GM19467 (cell line): ENCODE data around the gene FOSB.
"Not testable (repeated sequence)": the region's sequence is repeated elsewhere in the genome, so short reads cannot be mapped to it uniquely, and the experiment has no call there.

Experiments used
- ATAC-seq: cut with Tn5 transposase; IDR thresholded peaks from one replicate; pipeline ENCODE4 v1.9.1; 2021; ENCODE audit warnings: mild to moderate bottlenecking, moderate library complexity; ENCODE audit not compliant: unreplicated experiment

The FOSB gene

DNA sequence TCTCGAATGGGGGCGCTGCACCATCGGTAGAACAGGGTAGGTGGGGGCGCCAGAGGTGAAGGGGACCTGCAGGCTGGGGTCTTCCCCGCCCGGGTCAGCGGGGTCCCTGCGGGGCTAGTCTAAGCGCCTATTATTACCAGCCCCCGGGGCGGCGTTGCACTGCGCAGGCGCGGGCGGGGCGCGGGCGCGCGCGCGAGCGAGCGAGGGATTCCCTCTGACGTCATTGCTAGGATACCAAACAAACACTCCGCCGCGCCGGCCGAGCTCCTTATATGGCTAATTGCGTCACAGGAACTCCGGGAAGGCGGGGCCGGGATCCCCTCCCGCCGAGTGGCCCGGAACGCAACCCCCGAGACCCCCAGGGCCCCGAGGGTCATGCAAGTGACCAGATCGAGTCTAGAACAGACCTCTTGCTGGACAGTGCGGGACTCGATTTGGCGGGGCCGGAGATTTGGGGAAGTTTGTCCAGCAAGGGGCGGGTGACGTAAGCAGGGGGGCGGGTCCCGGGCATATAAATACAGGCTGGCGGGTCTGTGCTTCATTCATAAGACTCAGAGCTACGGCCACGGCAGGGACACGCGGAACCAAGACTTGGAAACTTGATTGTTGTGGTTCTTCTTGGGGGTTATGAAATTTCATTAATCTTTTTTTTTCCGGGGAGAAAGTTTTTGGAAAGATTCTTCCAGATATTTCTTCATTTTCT, at the start of gene FOSB:
TSS of gene FOSB (plus strand) at position 541 of the 703 bp plus-strand sequence. CDS start 591 bp downstream, outside the sequence.
- peak; percentile 52 for ATAC-seq

DNA sequence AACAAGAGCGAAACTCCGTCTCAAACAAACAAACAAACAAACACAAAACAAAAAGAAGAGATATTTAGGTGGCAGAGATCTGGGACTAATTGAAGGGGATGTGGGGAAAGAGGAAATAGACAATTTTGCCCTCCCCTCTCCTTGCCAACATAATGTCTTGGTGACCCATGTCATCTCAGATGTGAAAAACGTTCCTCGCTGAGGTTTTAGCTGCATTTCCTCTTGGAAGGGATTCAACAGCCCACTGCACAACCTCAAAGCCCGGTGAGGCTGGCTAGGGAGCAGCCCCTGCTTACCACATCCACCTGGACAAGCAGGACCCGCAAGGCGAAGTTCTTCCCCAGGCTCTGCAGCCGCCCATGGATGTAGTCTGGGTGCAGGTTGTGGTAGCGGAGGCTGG, 49.0 kb upstream of the FOSB start:
- no peak for ATAC-seq

DNA sequence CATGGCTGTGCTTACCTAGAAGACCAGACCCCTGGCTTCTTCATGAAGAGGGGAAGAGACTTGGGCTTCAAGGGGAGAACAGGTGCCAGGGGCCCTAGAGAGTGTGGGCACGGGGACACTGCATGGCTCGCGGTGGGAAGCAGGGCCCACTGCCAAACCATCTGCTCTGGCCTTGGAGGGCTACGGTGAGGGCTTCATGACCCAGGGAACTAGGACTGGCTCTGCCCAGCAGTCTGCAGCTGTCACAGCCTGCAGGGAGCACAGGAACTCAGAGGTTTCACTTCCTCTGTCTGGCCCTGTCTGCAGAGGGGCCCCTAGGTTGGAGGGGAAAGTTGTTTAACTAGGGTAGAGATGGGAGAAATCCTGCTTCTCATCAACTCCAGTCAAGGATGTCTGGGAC, 48.4 kb upstream of the FOSB start:
- no peak for ATAC-seq

DNA sequence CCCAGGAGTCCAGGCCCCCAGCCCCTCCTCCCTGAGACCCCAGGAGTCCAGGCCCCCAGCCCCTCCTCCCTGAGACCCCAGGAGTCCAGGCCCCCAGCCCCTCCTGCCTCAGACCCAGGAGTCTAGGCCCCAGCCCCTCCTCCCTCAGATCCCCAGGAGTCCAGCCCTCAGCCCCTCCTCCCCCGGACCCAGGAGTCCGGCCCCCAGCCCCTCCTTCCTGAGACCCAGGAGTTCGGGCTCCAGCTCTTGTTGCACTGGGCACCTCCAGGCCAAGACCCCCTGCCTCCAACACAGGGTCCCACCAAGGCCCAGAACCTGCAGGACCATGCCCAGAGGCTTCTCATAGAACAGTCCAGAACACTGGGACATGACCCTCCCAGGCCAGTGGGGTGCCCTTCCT, 47.9 kb upstream of the FOSB start:
- no peak for ATAC-seq

DNA sequence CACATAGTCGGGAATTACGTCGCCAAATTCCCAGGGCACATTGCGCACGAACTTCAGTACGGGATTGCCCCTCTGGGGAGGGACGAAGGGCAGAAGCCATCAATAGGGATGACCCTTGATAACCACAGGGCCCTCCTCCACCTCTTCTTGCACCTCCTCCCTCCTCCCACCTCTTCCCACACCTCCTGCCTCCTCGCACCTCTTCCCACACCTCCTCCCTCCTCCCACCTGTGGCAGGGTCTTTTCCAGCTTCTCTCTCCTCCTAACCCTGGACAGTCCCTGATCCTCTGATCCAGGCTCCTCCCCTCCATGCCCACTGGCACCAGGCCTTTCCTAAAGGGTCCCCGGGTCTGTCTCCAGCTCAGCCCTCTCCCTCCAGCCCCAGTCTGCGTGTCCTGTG, 47.4 kb upstream of the FOSB start:
- no peak for ATAC-seq

DNA sequence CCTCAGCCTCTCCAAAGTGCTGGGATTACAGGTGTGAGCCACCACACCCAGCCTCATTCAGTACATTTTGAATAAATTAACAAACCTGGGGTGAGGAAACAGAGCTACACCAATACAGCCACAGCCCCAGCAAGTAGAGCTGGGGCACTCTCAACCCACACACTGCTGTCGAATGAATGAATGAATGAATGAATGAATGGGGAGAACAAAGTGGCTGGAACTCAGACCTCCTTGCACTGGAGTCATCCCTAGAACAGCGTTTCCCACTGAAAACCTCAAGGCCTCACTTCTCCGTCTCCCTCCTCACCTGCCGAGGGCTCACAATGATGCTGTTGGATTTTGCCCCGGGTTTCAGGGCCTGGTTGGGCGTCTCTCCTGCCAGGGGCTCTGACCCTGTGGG, 46.9 kb upstream of the FOSB start:
- no peak for ATAC-seq

DNA sequence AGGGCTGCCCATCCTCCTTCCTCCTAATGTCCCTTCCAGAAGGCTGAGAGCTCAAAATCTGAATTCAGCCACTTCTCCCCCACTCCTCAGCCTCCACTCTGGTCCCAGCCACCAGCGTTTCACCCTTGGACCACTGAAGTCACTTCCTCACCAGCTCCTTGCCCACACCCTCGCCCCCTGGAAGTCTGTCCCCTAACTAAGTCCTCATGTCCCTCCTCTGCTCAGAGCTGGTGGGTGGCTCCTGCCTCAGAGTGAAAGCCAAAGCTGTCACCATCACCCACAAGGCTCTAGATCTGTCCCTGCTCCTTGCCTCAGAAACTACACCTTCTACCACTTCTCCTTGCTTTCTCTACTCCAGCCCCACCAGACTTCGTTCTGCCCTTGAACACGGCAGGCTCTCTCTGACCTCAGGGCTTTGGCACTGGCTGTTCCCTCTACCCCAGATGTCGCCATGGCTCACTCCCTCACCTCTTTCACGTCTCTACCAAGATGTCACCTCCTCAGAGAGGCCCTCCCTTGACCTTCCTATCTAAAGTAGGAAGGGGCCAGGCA, 45.8 kb upstream of the FOSB start:
- no peak for ATAC-seq

DNA sequence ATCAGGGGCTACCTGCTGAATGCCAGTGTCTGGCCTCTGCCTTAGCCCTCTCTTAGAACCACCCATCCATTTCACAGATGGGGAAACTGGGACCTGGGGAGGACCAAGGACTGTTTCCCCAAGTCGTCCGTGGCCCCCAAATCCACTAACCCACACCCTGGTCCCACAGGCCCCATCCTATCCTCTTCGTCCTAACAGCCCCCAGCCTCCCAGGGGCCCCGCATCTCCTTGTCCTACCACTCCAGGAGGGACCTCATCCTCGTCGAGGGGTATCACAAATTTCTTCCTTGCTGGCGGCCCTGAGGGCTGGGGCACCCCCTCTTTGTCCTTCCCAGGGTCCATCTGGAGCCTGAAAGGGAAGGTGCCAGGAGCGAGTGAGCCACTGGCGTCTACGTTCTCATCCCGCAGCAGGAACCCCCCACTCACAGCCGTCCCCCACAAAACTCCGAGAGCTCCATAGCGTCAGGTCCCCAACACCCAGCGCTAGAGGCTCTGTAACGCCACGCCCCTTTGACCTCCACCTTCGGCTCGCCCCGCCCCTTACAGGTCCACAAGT, 44.7 kb upstream of the FOSB start:
- no peak for ATAC-seq

DNA sequence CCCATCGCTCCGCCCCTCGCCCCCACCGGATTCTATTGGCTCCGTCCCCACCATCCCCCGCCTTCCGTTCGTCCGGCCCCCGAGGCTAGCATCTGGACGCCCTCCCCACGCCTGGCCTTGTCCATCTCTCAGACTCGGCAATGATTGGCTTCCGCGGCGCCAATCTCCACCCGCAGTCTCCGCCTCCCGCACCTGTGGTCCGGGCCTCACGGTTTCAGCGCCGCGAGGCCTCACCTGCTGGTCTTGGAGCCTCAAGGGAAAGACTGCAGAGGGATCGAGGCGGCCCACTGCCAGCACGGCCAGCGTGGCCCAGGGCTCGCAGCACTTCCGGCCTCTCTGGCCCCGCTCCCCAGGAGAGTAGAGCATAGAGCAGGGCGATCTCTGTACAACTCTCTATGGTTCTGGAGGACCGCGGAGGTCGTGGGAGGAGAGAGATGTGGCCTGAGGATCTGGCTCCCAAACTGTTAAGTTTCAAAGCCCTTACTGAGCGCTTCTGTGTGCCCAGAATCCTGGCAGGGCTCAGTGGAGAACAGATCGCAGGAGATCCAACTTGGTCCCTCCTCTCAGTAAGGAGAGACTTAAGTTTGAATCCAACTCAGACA, 44.1 kb upstream of the FOSB start, which contains the start of gene ERCC1:
TSS of gene ERCC1 (minus strand) at position 329 of the 602 bp plus-strand sequence. CDS start 543 bp downstream, outside the sequence.
- ATAC-seq: peak; percentile 58

DNA sequence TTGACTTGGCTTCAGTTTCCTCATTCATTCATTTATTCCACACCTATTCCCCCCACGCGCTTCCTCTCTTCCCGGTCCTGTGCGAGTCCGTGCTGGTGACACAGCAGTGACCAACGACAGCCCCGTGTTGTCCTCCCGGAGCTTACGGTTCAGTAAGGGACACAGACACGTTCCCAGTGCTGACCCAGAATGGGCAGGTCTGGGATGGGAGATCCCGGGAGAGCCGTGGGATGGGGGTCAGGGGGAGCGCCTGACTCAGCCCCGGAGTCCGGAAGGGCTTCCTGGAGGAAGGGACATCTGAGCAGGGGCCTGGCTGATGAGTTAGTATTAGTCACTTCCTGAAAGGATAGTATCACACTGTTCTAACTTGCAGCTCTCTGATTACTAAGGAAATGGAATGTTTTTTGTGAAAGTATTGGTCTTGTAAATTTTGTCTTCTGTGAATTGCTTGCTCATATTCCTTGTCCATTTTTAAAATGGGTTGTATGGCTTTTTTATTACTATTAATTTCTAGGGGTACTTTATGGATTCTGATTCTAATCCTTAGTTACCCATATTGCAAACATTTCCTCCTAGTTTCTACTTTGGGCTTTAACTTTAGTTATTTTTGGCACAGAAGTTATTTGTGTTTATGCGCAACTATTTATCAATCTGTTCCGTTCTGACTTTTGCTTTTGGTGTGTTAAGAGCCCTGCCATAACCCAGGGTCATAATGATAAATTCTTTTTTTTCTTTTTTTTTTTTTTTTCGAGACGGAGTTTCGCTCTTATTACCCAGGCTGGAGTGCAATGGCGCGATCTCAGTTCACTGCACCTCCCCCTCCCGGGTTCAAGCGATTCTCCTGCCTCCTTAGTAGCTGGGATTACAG, 43.4 kb upstream of the FOSB start:
- no peak for ATAC-seq

DNA sequence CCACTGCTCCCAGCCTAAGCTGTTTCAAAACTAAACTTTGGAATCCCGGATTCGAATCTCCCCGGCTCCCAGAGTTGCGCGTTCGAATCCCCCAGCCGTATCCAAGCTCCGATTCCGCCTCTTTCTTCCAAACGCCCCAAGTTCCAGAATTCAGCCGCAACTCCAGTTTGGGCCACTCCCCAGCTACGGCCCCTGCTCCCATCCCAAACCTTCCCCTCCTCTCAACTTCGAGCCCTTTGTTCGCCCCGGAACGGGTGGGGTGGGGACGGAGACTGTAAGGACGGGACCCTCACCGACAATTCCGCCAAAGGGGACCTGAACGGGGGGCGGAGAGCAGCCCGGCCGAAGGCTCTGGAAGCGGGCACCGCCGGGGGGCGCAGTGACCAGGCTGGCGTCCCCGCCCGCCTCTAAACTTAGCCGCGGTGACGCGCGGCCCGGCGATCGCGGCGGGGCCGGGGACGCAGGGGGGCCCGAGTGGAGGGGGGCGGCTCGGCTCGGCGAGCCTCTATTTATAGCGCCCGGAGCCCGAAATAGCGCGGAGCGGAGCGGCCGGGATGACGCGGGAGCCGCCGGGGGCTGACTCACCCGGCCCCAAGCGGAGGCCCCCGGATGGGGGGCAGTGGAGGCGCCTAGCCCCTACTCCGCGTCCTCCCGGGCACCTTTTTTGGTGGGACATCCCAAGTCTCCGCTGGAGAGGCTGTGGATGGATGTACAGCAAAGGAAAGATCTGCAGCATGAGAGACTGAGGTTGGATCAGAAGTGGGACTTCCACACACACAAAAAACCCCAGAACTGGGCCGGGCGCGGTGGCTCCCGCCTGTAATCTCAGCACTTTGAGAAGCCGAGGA, 39.2 kb upstream of the FOSB start:
- no peak for ATAC-seq

DNA sequence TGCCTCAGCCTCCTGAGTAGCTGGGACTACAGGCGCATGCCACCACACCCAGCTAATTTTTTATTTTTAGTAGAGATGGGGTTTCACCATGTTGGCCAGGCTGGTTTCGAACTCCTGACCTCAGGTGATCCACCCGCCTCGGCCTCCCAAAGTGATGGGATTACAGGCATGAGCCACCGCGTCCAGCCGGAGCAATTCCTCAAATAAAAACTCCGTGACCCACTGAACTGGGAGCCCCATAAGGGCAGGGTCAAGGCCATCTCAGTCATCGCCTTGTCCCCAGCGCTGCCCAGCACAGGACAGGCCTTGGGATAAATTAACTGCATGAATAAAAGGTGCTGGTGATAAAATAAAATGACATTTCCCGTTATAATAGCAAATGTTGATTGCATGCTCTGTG, 37.9 kb upstream of the FOSB start:
- ATAC-seq: not testable (repeated sequence)

DNA sequence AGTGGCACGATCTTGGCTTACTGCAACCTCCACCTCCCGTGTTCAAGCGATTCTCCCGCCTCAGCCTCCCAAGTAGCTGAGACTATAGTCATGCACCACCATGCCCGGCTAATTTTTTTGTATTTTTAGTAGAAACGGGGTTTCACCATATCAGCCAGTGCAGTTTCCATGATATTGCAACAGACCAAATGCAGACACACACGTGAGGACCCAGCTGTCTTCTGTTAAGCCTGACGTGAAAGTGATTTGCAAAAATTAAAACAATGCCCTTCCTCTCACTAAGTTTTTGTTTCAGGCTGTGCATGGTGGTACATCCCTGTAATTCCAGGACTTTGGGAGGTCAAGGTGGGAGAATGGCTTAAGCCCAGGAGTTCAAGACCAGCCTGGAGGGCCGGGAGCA, 36.8 kb upstream of the FOSB start:
- not testable (repeated sequence) for ATAC-seq

DNA sequence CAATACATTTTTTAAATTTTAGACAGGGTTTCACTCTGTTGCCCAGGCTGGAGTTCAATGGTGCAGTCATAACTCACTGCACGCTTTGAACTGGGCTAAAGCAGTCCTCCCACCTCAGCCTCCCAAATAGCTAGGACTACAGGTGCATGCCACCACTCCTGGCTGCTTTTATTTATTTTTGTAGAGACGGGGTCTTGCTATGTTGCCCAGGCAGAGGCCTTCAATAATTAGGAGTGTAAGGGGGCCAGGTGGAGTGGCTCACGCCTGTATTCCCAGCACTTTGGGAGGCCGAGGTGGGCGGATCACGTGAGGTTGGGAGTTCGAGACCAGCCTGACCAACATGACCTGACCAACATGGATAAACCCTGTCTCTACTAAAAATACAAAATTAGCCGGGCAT, 35.3 kb upstream of the FOSB start:
- ATAC-seq: not testable (repeated sequence)

DNA sequence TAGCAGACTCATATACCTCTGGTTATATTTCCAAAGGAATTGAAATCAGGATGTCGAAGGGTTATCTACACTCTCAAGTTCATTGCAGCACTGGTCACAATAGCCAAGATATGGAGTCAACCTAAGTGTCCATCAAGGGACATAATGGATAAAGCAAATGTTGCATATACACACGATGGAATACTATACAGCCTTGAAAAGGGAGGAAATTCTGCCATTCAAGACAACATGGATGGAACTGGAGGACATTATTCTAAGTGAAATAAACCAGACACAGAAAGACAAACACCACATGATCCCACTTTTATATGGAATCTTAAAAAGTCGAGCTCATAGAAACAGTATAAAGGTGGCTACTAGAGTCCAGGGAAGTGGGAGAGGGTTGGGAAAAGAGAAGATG, 30.5 kb upstream of the FOSB start:
- ATAC-seq: no peak

DNA sequence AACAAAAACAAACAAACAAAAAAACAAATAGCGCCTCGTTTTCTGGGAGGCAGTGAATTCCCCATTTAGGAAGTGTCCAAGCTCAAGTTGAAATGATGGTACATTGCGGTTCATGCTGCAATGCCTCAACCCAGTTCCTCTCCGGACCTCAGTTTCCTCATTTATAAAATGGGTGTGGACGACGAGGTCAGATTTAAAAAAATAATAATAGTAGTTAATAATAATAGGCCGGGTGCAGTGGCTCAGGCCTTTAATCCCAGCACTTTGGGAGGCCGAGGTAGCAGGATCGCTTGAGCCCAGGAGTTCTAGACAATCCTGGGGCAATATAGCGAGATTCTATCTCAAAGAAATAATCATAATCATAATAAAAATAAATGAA, 28.6 kb upstream of the FOSB start:
- ATAC-seq: no peak

DNA sequence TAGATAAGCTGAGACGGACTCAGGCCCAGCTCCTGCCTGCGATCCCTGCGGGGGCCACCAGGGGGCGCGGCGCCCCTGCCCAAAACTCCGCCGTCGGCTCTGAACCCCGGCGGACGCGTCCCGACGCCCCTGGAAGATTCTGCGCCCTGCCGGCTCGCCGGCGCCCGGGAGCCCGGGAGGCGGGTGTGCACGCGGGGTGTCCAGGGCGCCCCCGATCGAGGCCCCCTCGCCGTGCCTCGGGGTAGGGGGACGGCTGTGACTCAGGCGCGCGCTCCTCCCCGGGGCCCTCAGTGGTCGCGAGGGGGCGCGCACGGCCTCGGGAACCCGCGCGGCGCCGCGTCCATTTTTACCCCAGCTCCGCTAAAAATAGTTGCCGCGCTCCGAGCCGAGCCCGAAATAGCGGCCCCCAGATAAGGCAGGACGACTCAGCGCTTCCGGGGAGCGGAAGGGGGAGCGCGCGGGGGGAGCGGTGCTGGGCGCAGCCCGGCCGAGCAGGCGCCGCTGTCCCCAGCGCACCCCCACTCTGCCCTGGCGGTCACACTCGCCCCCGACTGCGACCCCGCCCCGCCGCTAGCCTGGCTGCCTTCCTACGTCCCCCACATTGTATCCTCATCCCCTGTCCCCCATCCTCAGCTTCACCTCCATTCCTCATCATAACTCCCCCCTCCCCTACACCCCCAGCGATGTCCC, 28.1 kb upstream of the FOSB start:
- peak; percentile 44 for ATAC-seq

DNA sequence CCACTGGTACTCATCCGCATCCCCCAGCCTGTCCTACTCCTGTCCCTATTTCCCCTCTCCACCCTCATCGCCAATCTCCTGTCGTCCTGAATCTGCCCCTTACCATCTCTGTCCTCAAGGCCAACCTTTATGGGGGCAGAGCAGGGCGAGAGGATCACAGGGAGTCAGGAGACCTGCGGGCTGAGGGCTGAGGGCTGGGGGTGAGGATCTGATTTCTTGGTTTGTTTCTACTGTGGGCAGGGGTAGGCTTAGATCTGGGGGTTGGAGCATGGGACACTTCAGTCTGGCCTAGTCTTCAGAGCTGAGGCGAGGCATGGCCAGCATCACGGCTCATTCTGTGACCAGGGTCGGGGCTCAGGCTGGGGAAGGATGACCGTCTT, 27.5 kb upstream of the FOSB start:
- no peak for ATAC-seq

DNA sequence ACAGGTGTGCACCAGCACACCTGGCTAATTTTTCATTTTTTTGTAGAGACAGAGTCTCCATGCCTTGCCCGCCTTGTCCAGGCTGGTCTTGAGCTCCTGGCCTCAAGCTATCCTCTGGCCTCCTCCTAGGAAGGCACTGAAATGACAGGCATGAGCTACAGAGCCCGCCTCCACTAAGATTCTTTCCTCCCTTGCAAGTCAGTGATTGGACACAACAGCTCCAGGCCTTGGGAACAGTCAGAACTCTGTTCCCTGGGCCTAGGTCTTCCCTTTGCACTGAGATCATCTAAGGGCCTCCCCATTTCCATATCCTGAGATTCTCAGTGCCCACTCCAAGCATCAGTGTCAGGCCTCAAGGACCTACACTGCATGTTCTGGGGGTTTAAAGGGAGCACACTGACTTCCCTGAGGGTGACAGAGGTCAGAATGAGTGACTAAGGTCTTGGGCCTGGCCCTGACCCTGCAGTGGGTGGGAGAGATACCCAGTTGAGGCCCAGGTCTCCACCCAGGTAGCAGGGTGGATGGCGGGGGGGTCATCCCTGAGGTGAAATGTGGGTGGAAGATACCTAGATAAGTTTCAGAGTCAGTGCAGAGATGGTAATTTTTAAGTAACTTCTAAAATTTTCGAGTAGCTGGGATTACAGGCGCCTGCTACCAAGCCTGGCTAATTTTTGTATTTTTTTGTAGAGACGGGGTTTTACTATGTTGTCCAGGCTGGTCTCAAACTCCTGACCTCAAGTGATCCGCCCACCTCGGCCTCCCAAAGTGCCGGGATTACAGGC, 26.7 kb upstream of the FOSB start:
- no peak for ATAC-seq
